ENCODE measurements around the gene RADIL. TPM values are rescaled to one million over a fixed set of nuclear protein-coding genes. Genes with fewer than 3 reads are reported as not detected.

RADIL gene
- total and polyA plus RNA-seq, 2 donors (not counting 1 experiment from before 2014, with no cell fraction given): not detected

- 92% methylated on average over 10 of the region's 10 CpGs for WGBS (ENCODE audit: insufficient coverage)
- ChIA-PET POLR2A (no interaction called here), CTCF (interaction anchor here (0.5 to 1.1 kb wide), 2 partner anchors 25 to 284 kb away, joined by 3 read pairs; no protein-coding TSS in a partner anchor)
- Histone ChIP-seq H4K20me1 (ENCODE audit: control insufficient read depth, insufficient read depth, low read length, poor library complexity, severe bottlenecking) (no peaks in the 10 kb centered on the region), H3K9me3 (ENCODE audit: control extremely low read depth in 1 of 3, control insufficient read depth in 2 of 3, insufficient read depth in 1 of 3, low read length in 2 of 3) (no peaks in the 10 kb centered on the region), H3K27ac (ENCODE audit: low read length in 2 of 2) (no peak overlapping the region), H3K27me3 (replicated peaks in 1 of 4; ENCODE audit: control extremely low read depth in 1 of 4, control insufficient read depth in 3 of 4, insufficient read depth in 4 of 4, low read length in 3 of 4) (no peaks in the 10 kb centered on the region), H2AFZ (ENCODE audit: insufficient read depth, low read depth, low read length, poor library complexity, severe bottlenecking) (no peak overlapping the region), H3K4me1 (ENCODE audit: control insufficient read depth in 2 of 2, insufficient read depth in 2 of 2, low read length in 2 of 2) (no peaks in the 10 kb centered on the region), H3K4me2 (replicated peaks; ENCODE audit: low read depth, low read length, poor library complexity, severe bottlenecking) (no peak overlapping the region), H3K9ac (ENCODE audit: low read length) (no peak overlapping the region), H3K36me3 (replicated peaks in 1 of 2; ENCODE audit: control extremely low read depth in 1 of 2, control insufficient read depth in 1 of 2, extremely low read depth in 1 of 2, insufficient read depth in 2 of 2, low read length in 1 of 2) (no peaks in the 10 kb centered on the region), H3K4me3 (ENCODE audit: control extremely low read depth in 1 of 5, extremely low read depth in 1 of 5, insufficient read depth in 1 of 5, low read depth in 2 of 5, low read length in 4 of 5) (no peak overlapping the region), H3K79me2 (ENCODE audit: control insufficient read depth, insufficient read depth, low read length) (no peaks in the 10 kb centered on the region)
- H3K4me3 Mint-ChIP-seq: no peak overlapping the region
- TF ChIP-seq, protein P1, sequence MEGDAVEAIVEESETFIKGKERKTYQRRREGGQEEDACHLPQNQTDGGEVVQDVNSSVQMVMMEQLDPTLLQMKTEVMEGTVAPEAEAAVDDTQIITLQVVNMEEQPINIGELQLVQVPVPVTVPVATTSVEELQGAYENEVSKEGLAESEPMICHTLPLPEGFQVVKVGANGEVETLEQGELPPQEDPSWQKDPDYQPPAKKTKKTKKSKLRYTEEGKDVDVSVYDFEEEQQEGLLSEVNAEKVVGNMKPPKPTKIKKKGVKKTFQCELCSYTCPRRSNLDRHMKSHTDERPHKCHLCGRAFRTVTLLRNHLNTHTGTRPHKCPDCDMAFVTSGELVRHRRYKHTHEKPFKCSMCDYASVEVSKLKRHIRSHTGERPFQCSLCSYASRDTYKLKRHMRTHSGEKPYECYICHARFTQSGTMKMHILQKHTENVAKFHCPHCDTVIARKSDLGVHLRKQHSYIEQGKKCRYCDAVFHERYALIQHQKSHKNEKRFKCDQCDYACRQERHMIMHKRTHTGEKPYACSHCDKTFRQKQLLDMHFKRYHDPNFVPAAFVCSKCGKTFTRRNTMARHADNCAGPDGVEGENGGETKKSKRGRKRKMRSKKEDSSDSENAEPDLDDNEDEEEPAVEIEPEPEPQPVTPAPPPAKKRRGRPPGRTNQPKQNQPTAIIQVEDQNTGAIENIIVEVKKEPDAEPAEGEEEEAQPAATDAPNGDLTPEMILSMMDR (IDR thresholded peaks at IDR 0.05): no peak
- TF ChIP-seq EZH2 (IDR thresholded peaks at IDR 0.05; ENCODE audit: borderline replicate concordance, insufficient read depth, low read depth, low read length, poor library complexity, severe bottlenecking): no peak
- H3K27ac Mint-ChIP-seq: no peak overlapping the region
- ATAC-seq (ENCODE audit: low read depth) (no peak), DNase-seq (no peak)
- H3K4me1 Mint-ChIP-seq: no peaks in the 10 kb centered on the region
- no peaks in the 10 kb centered on the region for H3K9me3 Mint-ChIP-seq (ENCODE audit: insufficient read depth)
- intact Hi-C loops (cut with micrococcal nuclease): no loop called here
- H3K27me3 Mint-ChIP-seq: no peaks in the 10 kb centered on the region
These were observed 83.0 kb downstream of the RADIL start for GRCh38 chr7:4800487-4800886.

GRCh38 chr7:4799508-4800268 lies 83.8 kb downstream of the RADIL start:
- H3K36me3 ChIP-seq (replicated peaks in 1 of 2; ENCODE audit: control extremely low read depth in 1 of 2, control insufficient read depth in 1 of 2, extremely low read depth in 1 of 2, insufficient read depth in 2 of 2, low read length in 1 of 2): no peaks in the 10 kb centered on the region
- H3K9me3 ChIP-seq (ENCODE audit: control extremely low read depth in 1 of 3, control insufficient read depth in 2 of 3, insufficient read depth in 1 of 3, low read length in 2 of 3): no peaks in the 10 kb centered on the region
- no peak overlapping the region for H2AFZ ChIP-seq (ENCODE audit: insufficient read depth, low read depth, low read length, poor library complexity, severe bottlenecking)
- 92% methylated on average over 39 of the region's 39 CpGs for WGBS (ENCODE audit: insufficient coverage)
- no peaks in the 10 kb centered on the region for H3K9me3 Mint-ChIP-seq (ENCODE audit: insufficient read depth)
- ChIA-PET CTCF (interaction anchor here (0.5 to 4.6 kb wide), 5 partner anchors 10 to 286 kb away, joined by 3 to 54 read pairs (median 3); no protein-coding TSS in a partner anchor), POLR2A (no interaction called here)
- intact Hi-C loops (cut with micrococcal nuclease): loop anchor here (10.0 kb wide), 1 partner anchor 175 kb away; no protein-coding TSS in a partner anchor
- no peak overlapping the region for H3K4me3 ChIP-seq (ENCODE audit: control extremely low read depth in 1 of 5, extremely low read depth in 1 of 5, insufficient read depth in 1 of 5, low read depth in 2 of 5, low read length in 4 of 5)
- no peaks in the 10 kb centered on the region for H4K20me1 ChIP-seq (ENCODE audit: control insufficient read depth, insufficient read depth, low read length, poor library complexity, severe bottlenecking)
- no peaks in the 10 kb centered on the region for H3K4me1 Mint-ChIP-seq
- no peak overlapping the region for H3K27ac Mint-ChIP-seq
- H3K27ac ChIP-seq (ENCODE audit: low read length in 2 of 2): no peak overlapping the region
- no peaks in the 10 kb centered on the region for H3K4me1 ChIP-seq (ENCODE audit: control insufficient read depth in 2 of 2, insufficient read depth in 2 of 2, low read length in 2 of 2)
- no peak overlapping the region for H3K9ac ChIP-seq (ENCODE audit: low read length)
- H3K4me3 Mint-ChIP-seq: no peak overlapping the region
- DNase-seq (no peak), ATAC-seq (ENCODE audit: low read depth) (no peak)
- no peaks in the 10 kb centered on the region for H3K27me3 Mint-ChIP-seq
- no peak overlapping the region for H3K4me2 ChIP-seq (replicated peaks; ENCODE audit: low read depth, low read length, poor library complexity, severe bottlenecking)
- no peaks in the 10 kb centered on the region for H3K27me3 ChIP-seq (replicated peaks in 1 of 4; ENCODE audit: control extremely low read depth in 1 of 4, control insufficient read depth in 3 of 4, insufficient read depth in 4 of 4, low read length in 3 of 4)
- no peak for TF ChIP-seq EZH2 (IDR thresholded peaks at IDR 0.05; ENCODE audit: borderline replicate concordance, insufficient read depth, low read depth, low read length, poor library complexity, severe bottlenecking)
- TF ChIP-seq, protein P1 (IDR thresholded peaks at IDR 0.05): no peak
- no peaks in the 10 kb centered on the region for H3K79me2 ChIP-seq (ENCODE audit: control insufficient read depth, insufficient read depth, low read length)
